Measurements from ENCODE around the gene PPP1R1B. TPM values are rescaled to one million over a fixed set of nuclear protein-coding genes. Genes with fewer than 3 reads are reported as not detected.

The PPP1R1B gene
- total RNA-seq, 1 experiment from 2014 or later, result 8.3 TPM

DNA sequence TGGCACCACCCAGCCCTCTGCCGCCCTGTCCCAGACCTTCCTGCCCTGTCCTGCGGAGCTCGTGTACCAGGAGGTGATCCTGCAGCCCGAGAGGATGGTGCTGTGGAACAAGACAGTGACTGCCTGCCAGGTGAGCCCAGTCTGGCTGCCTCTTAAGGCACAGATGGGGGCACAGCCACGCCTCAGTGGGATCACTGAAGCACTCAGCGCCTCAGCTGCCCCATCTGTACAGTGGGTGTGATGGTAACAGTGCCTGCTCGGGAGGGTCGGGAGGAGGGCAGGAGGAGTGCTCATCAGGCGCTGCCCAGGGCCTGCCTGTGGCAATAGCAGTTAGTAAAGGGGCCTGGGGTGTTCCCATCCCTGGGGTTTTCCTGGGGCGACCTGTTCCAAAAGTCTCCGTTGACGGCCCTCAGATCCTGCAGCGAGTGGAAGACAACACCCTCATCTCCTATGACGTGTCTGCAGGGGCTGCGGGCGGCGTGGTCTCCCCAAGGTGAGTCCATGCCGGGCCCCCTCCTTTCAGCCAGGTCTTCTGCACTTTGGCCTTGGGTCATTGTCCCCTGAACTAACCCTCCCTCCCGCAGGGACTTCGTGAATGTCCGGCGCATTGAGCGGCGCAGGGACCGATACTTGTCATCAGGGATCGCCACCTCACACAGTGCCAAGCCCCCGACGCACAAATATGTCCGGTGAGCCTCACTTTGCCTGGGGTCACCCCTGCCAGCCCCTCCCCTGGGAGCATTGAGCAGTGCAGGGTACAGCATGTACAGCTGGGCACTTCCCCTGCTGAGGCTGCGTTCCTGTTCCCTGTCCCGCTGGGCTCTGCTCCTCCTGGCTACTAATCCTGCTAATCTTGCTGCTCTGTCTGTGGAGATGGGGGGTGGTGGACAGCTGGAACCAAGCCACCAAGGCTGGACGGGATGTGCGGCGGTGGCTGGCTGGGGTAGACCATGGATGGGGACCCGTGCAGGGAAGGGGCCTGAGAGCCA is 33.9 kb downstream of the PPP1R1B start:
- Mint-ChIP-seq H3K36me3 (ENCODE audit: insufficient read depth, unreplicated experiment) (peaks cover 92% of the 10 kb centered on the region), H3K9me3 (ENCODE audit: low read depth, unreplicated experiment) (no peaks in the 10 kb centered on the region), H3K27ac (ENCODE audit: unreplicated experiment) (no peak overlapping the region), H3K4me1 (ENCODE audit: low read depth, unreplicated experiment) (peaks cover 35% of the 10 kb centered on the region), H3K27me3 (ENCODE audit: unreplicated experiment) (peaks cover 7% of the 10 kb centered on the region), H3K4me3 (ENCODE audit: low read depth, unreplicated experiment) (no peak overlapping the region)
- intact Hi-C loops (cut with micrococcal nuclease; ENCODE audit: unreplicated experiment), result no loop called here
- TF ChIP-seq, protein P1, sequence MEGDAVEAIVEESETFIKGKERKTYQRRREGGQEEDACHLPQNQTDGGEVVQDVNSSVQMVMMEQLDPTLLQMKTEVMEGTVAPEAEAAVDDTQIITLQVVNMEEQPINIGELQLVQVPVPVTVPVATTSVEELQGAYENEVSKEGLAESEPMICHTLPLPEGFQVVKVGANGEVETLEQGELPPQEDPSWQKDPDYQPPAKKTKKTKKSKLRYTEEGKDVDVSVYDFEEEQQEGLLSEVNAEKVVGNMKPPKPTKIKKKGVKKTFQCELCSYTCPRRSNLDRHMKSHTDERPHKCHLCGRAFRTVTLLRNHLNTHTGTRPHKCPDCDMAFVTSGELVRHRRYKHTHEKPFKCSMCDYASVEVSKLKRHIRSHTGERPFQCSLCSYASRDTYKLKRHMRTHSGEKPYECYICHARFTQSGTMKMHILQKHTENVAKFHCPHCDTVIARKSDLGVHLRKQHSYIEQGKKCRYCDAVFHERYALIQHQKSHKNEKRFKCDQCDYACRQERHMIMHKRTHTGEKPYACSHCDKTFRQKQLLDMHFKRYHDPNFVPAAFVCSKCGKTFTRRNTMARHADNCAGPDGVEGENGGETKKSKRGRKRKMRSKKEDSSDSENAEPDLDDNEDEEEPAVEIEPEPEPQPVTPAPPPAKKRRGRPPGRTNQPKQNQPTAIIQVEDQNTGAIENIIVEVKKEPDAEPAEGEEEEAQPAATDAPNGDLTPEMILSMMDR (IDR thresholded peaks at IDR 0.05; ENCODE audit: unreplicated experiment), result no peak
- no TSS peak for BruUV-seq (replicated peaks)
- CTCF ChIA-PET, result interaction anchor here (0.6 to 161.2 kb wide), 15 partner anchors 40 to 900 kb away, joined by 3 to 42089 read pairs (median 5); partner anchors contain the start of genes ERBB2, GRB7, GSDMA and GSDMB
- peak; percentile 86 for DNase-seq

DNA sequence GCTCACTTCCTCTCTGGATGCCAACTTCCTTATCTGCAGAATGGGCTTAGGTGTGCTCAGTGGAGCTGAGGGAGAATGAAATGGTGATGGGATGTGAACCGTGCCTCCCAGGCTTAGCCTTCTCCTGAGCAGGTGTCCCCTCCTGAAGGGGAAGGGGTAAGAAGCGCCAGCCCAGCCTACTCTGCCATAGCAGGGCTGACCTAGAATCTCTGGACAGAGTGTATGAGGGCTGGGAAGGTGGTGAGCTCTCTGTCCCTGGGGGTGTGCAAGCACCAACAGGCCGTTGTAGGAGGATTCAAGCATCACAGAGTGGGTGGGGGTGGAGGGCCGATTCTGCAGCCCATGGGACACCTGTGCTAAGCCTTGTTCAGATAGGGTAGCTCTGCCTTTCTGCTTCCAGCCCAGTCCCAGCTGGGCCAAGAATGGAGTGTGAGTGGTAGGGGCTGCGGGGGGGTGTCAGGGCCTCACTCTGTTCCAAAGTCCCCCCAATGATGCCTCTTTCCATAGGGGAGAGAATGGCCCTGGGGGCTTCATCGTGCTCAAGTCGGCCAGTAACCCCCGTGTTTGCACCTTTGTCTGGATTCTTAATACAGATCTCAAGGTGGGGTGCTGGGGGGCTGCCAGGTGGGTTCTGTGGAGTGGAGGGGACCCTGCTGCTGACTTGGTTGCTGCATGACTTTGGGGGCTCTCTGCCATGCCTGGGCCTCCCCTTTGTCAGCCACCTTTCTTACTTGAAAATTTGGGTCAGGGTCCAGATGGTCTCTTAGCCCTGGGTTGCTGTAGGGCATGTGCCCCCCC is 35.2 kb downstream of the PPP1R1B start:
- Mint-ChIP-seq H3K4me3 (ENCODE audit: low read depth, unreplicated experiment) (no peak overlapping the region), H3K27ac (ENCODE audit: unreplicated experiment) (no peak overlapping the region), H3K9me3 (ENCODE audit: low read depth, unreplicated experiment) (no peaks in the 10 kb centered on the region), H3K27me3 (ENCODE audit: unreplicated experiment) (peaks cover 19% of the 10 kb centered on the region), H3K4me1 (ENCODE audit: low read depth, unreplicated experiment) (peaks cover 47% of the 10 kb centered on the region), H3K36me3 (ENCODE audit: insufficient read depth, unreplicated experiment) (peaks cover 98% of the 10 kb centered on the region)
- CTCF ChIA-PET, result interaction anchor here (0.6 to 161.2 kb wide), 16 partner anchors 41 to 451 kb away, joined by 3 to 42089 read pairs (median 6); partner anchors contain the start of genes ERBB2, GRB7, GSDMA and GSDMB
- DNase-seq, result no peak
- TF ChIP-seq, protein P1 (IDR thresholded peaks at IDR 0.05; ENCODE audit: unreplicated experiment), result no peak
- no TSS peak for BruUV-seq (replicated peaks)
- intact Hi-C loops (cut with micrococcal nuclease; ENCODE audit: unreplicated experiment), result loop anchor here (2.0 kb wide), 2 partner anchors 25 to 319 kb away; partner anchors contain the start of genes PSMD3 and STARD3

DNA sequence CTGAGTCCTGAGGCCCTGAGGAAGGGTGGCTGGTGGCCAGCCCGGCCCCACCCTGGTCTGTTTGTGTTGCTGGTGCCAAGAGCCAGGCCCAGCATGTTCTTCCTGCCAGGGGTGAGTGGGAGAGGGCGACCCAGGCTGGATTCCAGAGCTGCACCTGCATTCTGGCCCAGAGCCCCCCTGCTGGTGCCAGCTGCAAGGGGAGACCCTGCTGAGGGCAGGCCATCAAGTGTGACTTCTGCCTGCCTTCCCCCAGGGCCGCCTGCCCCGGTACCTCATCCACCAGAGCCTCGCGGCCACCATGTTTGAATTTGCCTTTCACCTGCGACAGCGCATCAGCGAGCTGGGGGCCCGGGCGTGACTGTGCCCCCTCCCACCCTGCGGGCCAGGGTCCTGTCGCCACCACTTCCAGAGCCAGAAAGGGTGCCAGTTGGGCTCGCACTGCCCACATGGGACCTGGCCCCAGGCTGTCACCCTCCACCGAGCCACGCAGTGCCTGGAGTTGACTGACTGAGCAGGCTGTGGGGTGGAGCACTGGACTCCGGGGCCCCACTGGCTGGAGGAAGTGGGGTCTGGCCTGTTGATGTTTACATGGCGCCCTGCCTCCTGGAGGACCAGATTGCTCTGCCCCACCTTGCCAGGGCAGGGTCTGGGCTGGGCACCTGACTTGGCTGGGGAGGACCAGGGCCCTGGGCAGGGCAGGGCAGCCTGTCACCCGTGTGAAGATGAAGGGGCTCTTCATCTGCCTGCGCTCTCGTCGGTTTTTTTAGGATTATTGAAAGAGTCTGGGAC is 36.0 kb downstream of the PPP1R1B start:
- peaks cover 27% of the 10 kb centered on the region for H3K27me3 Mint-ChIP-seq (ENCODE audit: unreplicated experiment)
- intact Hi-C loops (cut with micrococcal nuclease; ENCODE audit: unreplicated experiment), result loop anchor here (1.0 to 2.0 kb wide), 3 partner anchors 25 to 318 kb away; partner anchors contain the start of genes PSMD3 and STARD3
- peak; percentile 98 for DNase-seq
- BruUV-seq (replicated peaks), result TSS peak; percentile 72
- H3K27ac Mint-ChIP-seq (ENCODE audit: unreplicated experiment), result peak overlapping the region; percentile 8
- TF ChIP-seq, protein P1 (IDR thresholded peaks at IDR 0.05; ENCODE audit: unreplicated experiment), result no peak
- CTCF ChIA-PET, result interaction anchor here (0.6 to 161.2 kb wide), 18 partner anchors 42 to 451 kb away, joined by 3 to 42089 read pairs (median 8); partner anchors contain the start of genes ERBB2, GRB7, GSDMA and GSDMB
- H3K36me3 Mint-ChIP-seq (ENCODE audit: insufficient read depth, unreplicated experiment), result peaks cover 97% of the 10 kb centered on the region
- peak overlapping the region; percentile 2 for H3K4me3 Mint-ChIP-seq (ENCODE audit: low read depth, unreplicated experiment)
- peaks cover 51% of the 10 kb centered on the region for H3K4me1 Mint-ChIP-seq (ENCODE audit: low read depth, unreplicated experiment)
- no peaks in the 10 kb centered on the region for H3K9me3 Mint-ChIP-seq (ENCODE audit: low read depth, unreplicated experiment)
